ACHN (cell line): ENCODE measurements around the gene NUP210L.

Experiments used
- DNase-seq: peaks from one replicate; pipeline ENCODE4 v3.0.0-alpha.2; 2015
- in situ Hi-C: cut with HindIII; loops from 2 replicates; pipeline ENCODE4 v1.10.0; 2017; ENCODE audit warnings: low sequenced_read_pairs, low pct_ligation_motif_present, low pct_unique_long_range_greater_than_20kb

The NUP210L gene

DNA sequence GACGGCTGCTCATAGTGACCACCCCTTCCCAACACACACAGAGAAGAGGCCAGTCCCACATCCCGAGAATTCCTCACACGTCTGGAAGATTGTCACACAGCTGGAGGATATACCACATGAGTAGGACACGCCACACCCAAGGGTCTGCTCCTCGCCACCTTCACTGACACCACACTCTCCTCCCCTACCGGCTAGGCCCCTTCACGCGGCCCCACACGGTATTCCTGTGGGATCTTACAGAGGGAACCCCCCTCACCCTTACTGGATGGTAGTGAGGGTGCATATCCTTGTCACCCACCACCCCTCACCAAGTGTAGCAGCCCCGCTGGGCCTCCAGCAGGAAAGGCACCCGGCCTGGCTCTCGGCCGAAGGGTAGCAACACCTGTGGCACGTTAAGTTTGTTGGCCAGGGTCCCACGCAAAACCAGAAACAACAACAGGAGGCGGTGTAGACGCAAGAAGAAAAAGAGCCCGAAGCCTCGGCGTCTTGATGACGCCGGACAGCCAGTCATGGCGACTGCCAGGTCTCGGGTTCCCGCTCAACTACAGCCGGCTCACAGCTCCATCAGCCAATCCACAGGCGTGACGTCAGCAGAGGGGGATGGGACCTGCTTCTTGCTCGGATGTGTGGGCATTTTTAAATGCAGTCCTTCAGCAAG, at the start of gene NUP210L:
TSS of gene NUP210L (minus strand) at position 540 of the 658 bp plus-strand sequence.
- DNase-seq = no peak
- in situ Hi-C loops = no loop called here

DNA sequence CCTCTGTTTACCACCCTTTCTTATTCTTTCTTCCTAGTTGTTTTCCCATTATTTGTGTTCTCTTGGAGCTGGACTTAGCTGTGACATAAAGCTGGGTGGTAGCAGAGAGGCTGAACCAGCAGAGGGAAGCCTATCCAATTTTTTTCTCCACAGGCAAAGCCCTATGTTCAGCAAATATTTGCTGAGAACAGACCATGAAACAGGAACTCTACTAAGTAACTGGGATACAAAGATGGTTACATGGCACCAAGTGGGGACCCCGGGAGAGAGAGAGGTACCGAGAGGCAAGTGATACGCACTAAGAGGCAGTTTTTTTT, 44.6 kb upstream of the NUP210L start:
- in situ Hi-C loops = no loop called here
- peak; percentile 35 for DNase-seq

DNA sequence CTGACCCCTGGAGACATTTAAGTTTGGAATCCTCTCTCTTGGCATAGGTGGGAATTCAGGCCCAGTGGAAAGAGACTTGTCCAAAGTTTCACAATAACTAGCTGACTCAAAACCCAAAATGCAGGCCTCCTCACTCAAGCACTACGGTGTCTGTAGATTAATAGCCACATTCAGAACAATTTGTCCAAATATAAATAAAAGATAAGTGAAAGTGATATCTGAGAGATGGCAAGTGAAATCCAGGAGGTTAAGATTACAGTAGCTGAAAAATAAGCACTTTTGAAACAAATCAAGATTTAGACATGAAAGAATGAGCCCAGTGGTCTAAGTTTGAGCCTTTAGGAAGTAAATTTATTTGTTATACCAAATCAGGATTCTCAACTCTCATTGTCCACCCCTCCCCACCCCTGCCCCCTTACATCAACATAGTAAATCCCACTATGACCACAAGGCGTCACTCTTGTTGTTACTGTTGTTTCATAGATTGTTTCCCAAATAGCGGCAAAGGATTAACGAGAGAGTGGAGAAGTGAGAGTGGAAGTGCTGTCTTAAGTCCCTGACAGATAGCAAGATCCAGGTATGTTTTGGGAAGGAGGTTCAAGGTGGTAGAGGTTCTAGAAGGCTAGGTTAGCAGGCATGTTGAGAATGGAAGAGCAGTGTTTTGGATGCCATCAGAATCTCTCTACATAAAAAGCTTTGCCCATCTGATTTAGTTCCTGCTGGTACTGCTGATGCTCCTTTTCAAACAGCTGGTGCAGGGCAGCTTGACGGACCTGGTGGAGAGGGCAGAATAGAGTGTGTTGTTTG, 44.1 kb upstream of the NUP210L start:
- DNase-seq = peak; percentile 77
- in situ Hi-C loops = no loop called here

- in situ Hi-C loops = no loop called here
- DNase-seq = no peak
These were observed 38.9 kb upstream of the NUP210L start for GRCh38 chr1:154193821-154194220.

GRCh38 chr1:154192476-154192875, 37.6 kb upstream of the NUP210L start:
- in situ Hi-C loops = no loop called here

DNA sequence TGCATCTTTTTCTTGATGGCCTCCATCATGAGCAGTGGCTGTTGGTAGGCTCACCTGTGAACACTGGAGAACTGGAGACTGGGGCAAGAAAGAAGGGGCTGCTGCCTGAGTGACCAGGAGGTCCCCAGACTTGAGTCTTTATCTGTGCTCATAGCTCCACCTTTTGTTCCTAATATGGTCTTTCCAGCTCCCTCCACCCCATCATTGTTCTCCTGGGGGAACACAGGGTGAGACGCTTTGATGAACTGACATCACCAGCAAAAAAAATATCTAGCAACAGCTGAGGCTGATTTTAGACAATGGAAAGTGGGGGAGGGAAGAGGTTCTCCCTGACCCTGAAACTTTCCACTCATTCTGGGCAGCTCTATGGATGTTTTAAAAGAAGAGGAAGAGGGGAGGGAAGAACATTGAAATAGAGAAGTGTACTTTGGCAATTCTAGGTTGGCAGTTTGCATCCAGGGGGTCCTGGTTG, 37.2 kb upstream of the NUP210L start, which contains the start of gene TPM3:
TSS of gene TPM3 (minus strand) at position 111 of the 472 bp plus-strand sequence. CDS start at position 29, 82 bp downstream.
- in situ Hi-C loops = no loop called here
- DNase-seq = no peak

More at GRCh38 chr1:154192476-154192875, 37.6 kb upstream of the NUP210L start:
- DNase-seq = no peak

- in situ Hi-C loops = no loop called here
- DNase-seq = no peak
These were observed 35.7 kb upstream of the NUP210L start for GRCh38 chr1:154190550-154190949.

- DNase-seq = no peak
These were observed 32.1 kb upstream of the NUP210L start for GRCh38 chr1:154186852-154187501.

DNA sequence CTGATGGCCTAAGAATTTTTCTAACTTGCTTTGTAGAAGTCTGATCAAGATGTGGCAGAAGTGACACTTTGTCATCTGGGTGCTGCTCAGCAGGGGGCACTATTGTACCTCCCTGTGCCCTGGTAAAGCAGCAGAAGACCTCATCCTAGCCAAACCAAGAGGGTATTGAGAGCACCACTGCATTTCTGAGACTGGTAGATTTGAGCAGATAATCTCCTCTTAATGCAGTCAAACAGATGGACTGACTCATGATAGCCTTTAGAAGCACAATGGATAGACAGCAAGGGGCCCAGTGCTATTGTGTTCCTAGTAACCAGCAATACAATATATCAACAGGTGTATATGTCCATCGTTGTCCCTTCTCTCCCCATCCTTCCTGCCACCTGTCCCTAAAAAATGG, 31.3 kb upstream of the NUP210L start:
- peak; percentile 56 for DNase-seq
- in situ Hi-C loops = no loop called here

More at GRCh38 chr1:154186852-154187501, 32.1 kb upstream of the NUP210L start:
- in situ Hi-C loops = no loop called here

GRCh38 chr1:154183046-154183915, 28.4 kb upstream of the NUP210L start:
- in situ Hi-C loops = no loop called here
- DNase-seq = peak; percentile 99

DNA sequence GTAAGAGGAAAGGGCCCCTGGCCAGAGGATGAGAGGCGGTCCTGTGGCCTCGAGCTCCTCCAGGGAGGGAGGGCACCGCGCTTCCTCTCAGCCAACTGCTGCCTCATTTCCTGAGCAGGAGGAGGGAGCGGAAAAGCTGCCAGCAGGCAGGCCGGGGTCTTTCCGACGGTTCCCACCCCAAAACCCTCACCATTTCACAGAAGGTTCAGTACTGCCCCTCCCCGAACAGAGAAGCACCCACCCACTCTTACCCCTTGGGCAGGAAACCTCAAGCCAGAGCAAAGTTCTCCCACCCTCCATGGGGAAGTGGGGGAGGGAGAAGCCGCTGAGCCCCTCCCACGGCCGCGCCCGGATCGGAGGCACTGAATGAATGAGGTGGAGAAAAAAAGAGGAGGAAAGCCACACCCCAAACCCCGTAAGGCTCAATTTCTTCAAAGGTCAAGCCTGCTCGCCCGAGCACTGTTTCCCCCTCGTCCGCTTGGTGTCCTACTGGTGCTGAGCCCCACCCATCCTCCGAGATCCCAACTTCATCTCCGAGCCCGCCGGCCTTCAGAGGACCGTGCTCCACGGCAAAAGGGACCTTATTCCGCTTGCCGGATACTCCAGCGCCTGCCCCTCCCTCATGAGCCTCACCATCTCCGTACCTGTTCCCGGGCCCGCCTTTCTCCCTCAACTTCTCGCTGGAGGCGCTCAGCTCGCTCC, 27.6 kb upstream of the NUP210L start:
- in situ Hi-C loops = no loop called here
- peak; percentile 74 for DNase-seq

DNA sequence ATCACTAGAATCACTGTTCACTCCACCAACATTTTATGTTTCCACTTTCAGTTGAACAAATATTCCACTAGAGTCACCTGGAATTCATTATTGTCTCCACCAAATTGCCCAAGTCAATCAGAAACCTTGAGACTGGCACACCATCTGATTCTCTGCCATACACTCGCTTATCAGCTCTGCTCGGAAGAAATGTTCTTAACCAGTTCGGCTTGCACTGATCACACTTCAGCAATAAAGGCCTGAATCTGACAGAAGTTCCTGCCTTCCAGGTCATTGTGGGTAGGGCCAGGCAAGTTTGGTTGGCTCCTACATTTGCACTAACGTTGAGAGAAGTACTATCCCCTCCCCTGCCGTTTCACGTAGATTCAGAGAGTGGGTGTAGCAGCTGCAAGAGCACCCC, 27.1 kb upstream of the NUP210L start:
- no peak for DNase-seq
- in situ Hi-C loops = no loop called here

- no peak for DNase-seq
- in situ Hi-C loops = no loop called here
These were observed 25.2 kb upstream of the NUP210L start for GRCh38 chr1:154179946-154180687.

DNA sequence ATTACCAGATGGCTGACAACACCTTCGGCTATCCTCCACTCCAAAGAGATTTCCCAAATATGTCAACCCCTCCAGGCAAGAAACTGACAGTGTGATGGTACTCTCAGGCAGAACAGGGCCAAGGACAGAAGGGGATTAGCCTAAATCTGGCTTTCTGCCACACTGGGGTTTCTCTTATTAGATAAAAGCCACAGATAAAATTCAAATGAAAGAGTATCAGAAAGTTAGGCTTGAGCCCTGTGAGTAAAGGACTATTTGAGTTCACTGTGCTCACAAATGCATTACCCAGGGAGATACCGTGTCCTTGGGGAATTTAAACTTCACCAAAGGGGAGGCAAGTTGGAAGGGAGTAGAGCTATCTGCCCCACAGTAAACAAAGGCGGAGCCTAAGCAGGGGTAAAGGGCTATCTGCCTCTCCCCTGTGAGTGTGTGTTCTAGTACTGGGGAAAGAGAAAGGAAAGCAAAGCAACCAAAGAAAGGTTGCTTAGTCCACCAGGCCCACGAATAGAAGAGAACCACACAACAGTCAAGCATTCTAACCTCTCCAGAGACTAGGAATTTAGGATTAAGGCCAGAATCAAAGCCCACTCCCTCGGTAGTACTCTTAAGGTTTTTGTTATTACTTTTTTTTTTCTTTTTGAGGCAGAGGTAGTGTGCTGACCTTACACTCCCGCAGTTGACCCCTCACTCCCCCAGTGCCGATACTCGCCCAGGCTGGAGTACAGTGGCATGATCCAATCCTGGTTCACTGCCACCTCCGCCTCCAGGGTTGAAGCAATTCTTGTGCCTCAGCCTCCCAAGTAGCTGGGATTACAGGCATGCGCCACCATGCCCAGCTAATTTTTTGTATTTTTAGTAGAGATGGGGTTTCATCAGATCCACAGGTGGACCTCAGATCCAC, 24.3 kb upstream of the NUP210L start:
- DNase-seq = no peak
- in situ Hi-C loops = no loop called here

GRCh38 chr1:154178013-154178412, 23.1 kb upstream of the NUP210L start:
- in situ Hi-C loops = no loop called here
- DNase-seq = no peak

- in situ Hi-C loops = no loop called here
- DNase-seq = peak; percentile 85
These were observed 21.5 kb upstream of the NUP210L start for GRCh38 chr1:154176337-154176736.
